ENCODE measurements around the gene FAM217B. TPM values are rescaled to one million over a fixed set of nuclear protein-coding genes. Genes with fewer than 3 reads are reported as not detected.

FAM217B gene
- total and polyA plus RNA-seq, 4 donors = 0.88 to 5.0 (median 1.7) TPM

Other genes starting within 250 kb of the FAM217B start
- gene SYCP2, start 6.8 kb upstream of the FAM217B start, total RNA-seq = under 1 TPM; 0.42 to 0.84 TPM
- under 1 TPM; 0.07 to 0.35 TPM for gene SYCP2, start 6.8 kb upstream of the FAM217B start, polyA plus RNA-seq
- gene PPP1R3D, start 84 bp upstream of the FAM217B start, total RNA-seq = 1 to 10 TPM; 1.4 to 2.2 TPM
- under 1 TPM; 0.28 to 0.66 TPM for gene PPP1R3D, start 84 bp upstream of the FAM217B start, polyA plus RNA-seq
- under 1 TPM; 0.59 to 0.70 TPM for gene CDH26, start 18.0 kb downstream of the FAM217B start, total RNA-seq
- under 1 TPM; 0.03 to 0.28 TPM for gene CDH26, start 18.0 kb downstream of the FAM217B start, polyA plus RNA-seq

Data from liver (tissue), 4 donors.